CD4-positive, CD25-positive, alpha-beta regulatory T cell (primary cell): ENCODE results near the gene GPR62. TPM values are rescaled to one million over a fixed set of nuclear protein-coding genes. Genes with fewer than 3 reads are reported as not detected.

ENCODE experiments used
- ATAC-seq, 2 donors: fragments of 150-1000 bp; cut with Tn5 transposase; one replicate each; pipeline ENCODE4 v1.10.0; 2021; ENCODE audit warnings: low read depth in 2 of 2, moderate number of reproducible peaks in 2 of 2, moderate library complexity in 1 of 2
- DNase-seq, 3 donors: peaks; one replicate each; pipeline versions ENCODE4 v3.0.0 to v3.0.0-alpha.2; 2012 to 2022; ENCODE audit warnings: mixed read lengths in 1 of 3
- H3K27ac ChIP-seq: one replicate; pipeline ENCODE4 v1.7.0; 2013; ENCODE audit warnings: mild to moderate bottlenecking, low read length; ENCODE audit not compliant: insufficient read depth, poor library complexity, severe bottlenecking
- H3K27me3 ChIP-seq: one replicate; pipeline ENCODE4 v1.7.0; 2013; ENCODE audit warnings: low read length; ENCODE audit not compliant: control insufficient read depth, insufficient read depth
- H3K36me3 ChIP-seq: one replicate; pipeline ENCODE4 v1.7.0; 2013; ENCODE audit warnings: mild to moderate bottlenecking, low read length, moderate library complexity; ENCODE audit not compliant: control insufficient read depth, insufficient read depth
- H3K4me1 ChIP-seq: 2 replicates; pipeline ENCODE4 v1.7.0; 2013; ENCODE audit warnings: mild to moderate bottlenecking, low read length; ENCODE audit not compliant: insufficient read depth, control insufficient read depth, poor library complexity, severe bottlenecking
- H3K4me3 ChIP-seq: one replicate; pipeline ENCODE4 v1.7.0; 2013; ENCODE audit warnings: low read depth, mild to moderate bottlenecking, low read length, moderate library complexity
- H3K9me3 ChIP-seq, 2 experiments: 1 replicate in 1 of 2; 2 replicates in 1 of 2; pipeline ENCODE4 v1.7.0; 2013; ENCODE audit warnings: low read length in 2 of 2, mild to moderate bottlenecking in 1 of 2, moderate library complexity in 1 of 2; ENCODE audit not compliant: control insufficient read depth in 2 of 2
- H3K27ac Mint-ChIP-seq, 3 donors: one replicate each; pipeline ENCODE4 v1.8.0; 2020 to 2022; ENCODE audit warnings: mild to moderate bottlenecking in 3 of 3, mixed read lengths in 3 of 3, moderate library complexity in 2 of 3
- H3K27me3 Mint-ChIP-seq: one replicate; pipeline ENCODE4 v1.8.0; 2022; ENCODE audit warnings: mild to moderate bottlenecking, mixed read lengths
- H3K36me3 Mint-ChIP-seq: one replicate; pipeline ENCODE4 v1.8.0; 2020; ENCODE audit warnings: mixed read lengths
- H3K4me1 Mint-ChIP-seq, 4 donors: one replicate each; pipeline ENCODE4 v1.8.0; 2020 to 2022; ENCODE audit warnings: mixed read lengths in 4 of 4, mild to moderate bottlenecking in 1 of 4
- H3K4me3 Mint-ChIP-seq, 4 donors: one replicate each; pipeline ENCODE4 v1.8.0; 2020 to 2022; ENCODE audit warnings: mild to moderate bottlenecking in 4 of 4, mixed read lengths in 4 of 4, moderate library complexity in 3 of 4
- H3K9me3 Mint-ChIP-seq, 7 donors: one replicate each; pipeline ENCODE4 v1.8.0; 2020 to 2022; ENCODE audit warnings: mixed read lengths in 7 of 7, mild to moderate bottlenecking in 3 of 7, moderate library complexity in 2 of 7
- polyA plus RNA-seq, 4 donors: library from polyadenylated mRNA; unstranded; fragments of 300-500 nt; fragmentation: Illumina TruSeq; gene quantifications; one replicate each; pipeline ENCODE4 v1.2.3, GENCODE V29; 2021
- total RNA-seq: library from RNA; stranded (reverse); gene quantifications from one replicate; pipeline ENCODE4 v1.2.3, GENCODE V29; 2022

Gene GPR62
- total and polyA plus RNA-seq, 5 donors from 2014 or later, result 0.22 TPM; not detected in 4

DNA sequence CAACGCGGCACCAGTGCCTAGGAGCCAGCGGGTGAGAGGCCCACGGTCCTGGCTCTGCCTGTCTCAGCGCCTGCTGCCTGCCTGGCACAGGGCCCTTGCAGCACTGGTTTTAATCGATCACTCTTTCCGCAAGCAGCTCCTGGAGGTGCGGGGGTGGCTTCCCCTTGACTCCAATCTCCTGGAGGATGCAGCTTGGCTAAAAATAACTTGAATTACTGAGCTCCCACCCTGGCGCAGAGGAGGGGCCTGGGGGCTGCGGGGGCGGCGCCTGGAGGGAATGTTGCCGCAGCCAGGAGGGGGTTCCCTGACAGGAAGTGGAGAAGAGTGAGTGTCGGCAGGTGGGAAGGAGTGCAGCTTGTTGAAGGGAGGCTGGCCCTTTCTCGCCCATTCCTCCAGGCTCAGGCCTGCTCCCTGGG, 50.4 kb downstream of the GPR62 start:
- H3K27me3 Mint-ChIP-seq, result peaks cover 5% of the 10 kb centered on the region
- ATAC-seq (no peak), DNase-seq (no peak)
- no peaks in the 10 kb centered on the region for H3K9me3 ChIP-seq
- peaks cover 16% of the 10 kb centered on the region for H3K4me1 ChIP-seq
- H3K27ac ChIP-seq, result no peak overlapping the region
- no peak overlapping the region for H3K4me3 ChIP-seq
- H3K36me3 ChIP-seq, result no peaks in the 10 kb centered on the region
- H3K9me3 Mint-ChIP-seq, result no peaks in the 10 kb centered on the region
- H3K4me1 Mint-ChIP-seq, result peaks cover 0 to 23% (median 5%) of the 10 kb centered on the region in 4 donors
- H3K36me3 Mint-ChIP-seq, result no peaks in the 10 kb centered on the region
- no peak overlapping the region for H3K4me3 Mint-ChIP-seq
- H3K27me3 ChIP-seq, result no peaks in the 10 kb centered on the region
- peak overlapping the region in 1 of 3 donors; percentile 43 for H3K27ac Mint-ChIP-seq

DNA sequence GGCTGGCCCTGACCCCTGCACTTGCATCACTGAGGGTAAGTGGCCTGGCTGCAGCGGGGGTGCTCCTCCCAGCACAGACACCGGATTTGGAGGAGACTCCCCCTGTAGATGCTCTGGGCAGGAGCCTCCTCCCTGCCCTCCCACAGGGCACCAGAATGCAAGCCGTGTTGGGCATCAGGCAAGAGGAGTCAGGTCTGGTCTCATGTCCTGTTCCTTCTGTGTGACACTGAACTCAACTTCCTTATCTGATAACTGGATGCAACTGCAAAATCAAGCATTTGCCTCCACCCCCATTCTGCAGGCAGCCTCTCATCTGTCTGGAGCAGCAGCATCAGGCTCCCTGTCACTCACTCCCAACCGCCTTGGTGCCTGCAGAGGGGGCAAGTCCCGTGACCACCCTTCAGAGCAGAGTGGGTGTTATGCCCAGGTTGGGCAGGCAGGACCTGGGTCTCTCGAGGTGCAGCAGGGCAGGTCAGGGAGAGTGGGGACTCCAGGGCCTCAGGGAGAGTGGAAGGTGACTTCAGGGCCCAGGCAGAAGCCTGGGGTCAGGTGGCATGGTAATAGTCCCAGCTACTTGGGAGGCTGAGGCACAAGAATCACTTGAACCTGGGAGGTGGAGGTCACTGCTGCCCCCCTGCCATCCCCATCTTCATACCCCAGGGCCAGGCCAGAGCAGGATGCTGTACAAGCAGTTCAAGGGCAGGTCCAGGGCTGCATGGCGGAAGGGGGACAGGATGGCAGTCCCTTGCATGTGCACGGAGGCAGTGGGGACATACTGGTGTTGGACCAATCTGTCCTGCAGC, 51.0 kb downstream of the GPR62 start:
- H3K36me3 ChIP-seq, result no peaks in the 10 kb centered on the region
- H3K9me3 ChIP-seq, result no peaks in the 10 kb centered on the region
- DNase-seq (no peak), ATAC-seq (no peak)
- H3K4me1 ChIP-seq, result peaks cover 15% of the 10 kb centered on the region
- H3K9me3 Mint-ChIP-seq, result peaks cover 0 to 1% (median 0%) of the 10 kb centered on the region in 7 donors
- H3K27ac ChIP-seq, result no peak overlapping the region
- no peaks in the 10 kb centered on the region for H3K36me3 Mint-ChIP-seq
- H3K4me1 Mint-ChIP-seq, result peaks cover 0 to 23% (median 4%) of the 10 kb centered on the region in 4 donors
- H3K27me3 ChIP-seq, result no peaks in the 10 kb centered on the region
- peaks cover 4% of the 10 kb centered on the region for H3K27me3 Mint-ChIP-seq
- no peak overlapping the region for H3K27ac Mint-ChIP-seq
- H3K4me3 Mint-ChIP-seq, result no peak overlapping the region
- H3K4me3 ChIP-seq, result no peak overlapping the region

DNA sequence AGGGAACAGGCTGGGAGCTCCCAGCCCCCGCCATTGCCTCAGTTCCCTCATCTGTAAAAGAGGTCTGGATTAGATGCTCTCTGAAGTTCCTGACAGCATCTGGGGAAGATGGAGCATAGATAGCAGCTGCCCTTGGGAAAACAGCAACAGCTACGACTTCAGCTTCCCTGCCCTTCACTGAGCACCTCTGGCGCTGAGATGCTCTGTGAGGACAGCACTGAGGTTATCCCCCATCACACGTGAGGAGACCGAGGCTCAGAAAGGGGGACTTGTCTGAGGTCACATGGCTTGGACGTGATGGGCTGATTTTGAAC, 51.6 kb downstream of the GPR62 start:
- DNase-seq (no peak), ATAC-seq (no peak)
- no peaks in the 10 kb centered on the region for H3K36me3 Mint-ChIP-seq
- Histone ChIP-seq H3K9me3 (no peaks in the 10 kb centered on the region), H3K27ac (no peak overlapping the region), H3K4me3 (no peak overlapping the region), H3K4me1 (peaks cover 9% of the 10 kb centered on the region), H3K27me3 (no peaks in the 10 kb centered on the region), H3K36me3 (no peaks in the 10 kb centered on the region)
- H3K9me3 Mint-ChIP-seq, result peaks cover 0 to 1% (median 0%) of the 10 kb centered on the region in 7 donors
- peaks cover 0 to 18% (median under 1%) of the 10 kb centered on the region in 4 donors for H3K4me1 Mint-ChIP-seq
- H3K27me3 Mint-ChIP-seq, result no peaks in the 10 kb centered on the region
- no peak overlapping the region for H3K27ac Mint-ChIP-seq
- no peak overlapping the region for H3K4me3 Mint-ChIP-seq

Other genes starting within 250 kb of the GPR62 start
- gene GRM2, start 248.3 kb upstream of the GPR62 start, total RNA-seq, result 3.0 TPM
- gene GRM2, start 248.3 kb upstream of the GPR62 start, polyA plus RNA-seq, result under 1 TPM in 1 of 4 donors, not detected in 3; 0.29 TPM
- gene IQCF6, start 176.1 kb upstream of the GPR62 start, total RNA-seq, result not detected
- not detected for gene IQCF6, start 176.1 kb upstream of the GPR62 start, polyA plus RNA-seq
- not detected for gene IQCF2, start 93.8 kb upstream of the GPR62 start, total RNA-seq
- not detected for gene IQCF2, start 93.8 kb upstream of the GPR62 start, polyA plus RNA-seq
- gene IQCF5, start 79.8 kb upstream of the GPR62 start, total RNA-seq, result not detected
- not detected for gene IQCF5, start 79.8 kb upstream of the GPR62 start, polyA plus RNA-seq
- not detected for gene IQCF1, start 52.0 kb upstream of the GPR62 start, total RNA-seq
- not detected for gene IQCF1, start 52.0 kb upstream of the GPR62 start, polyA plus RNA-seq
- gene RRP9, start 13.5 kb upstream of the GPR62 start, total RNA-seq, result 11.2 TPM
- 10 to 100 TPM; 17.0 to 25.4 (median 23.2) TPM for gene RRP9, start 13.5 kb upstream of the GPR62 start, polyA plus RNA-seq
- gene PARP3, start 13.0 kb upstream of the GPR62 start, total RNA-seq, result 6.4 TPM
- gene PARP3, start 13.0 kb upstream of the GPR62 start, polyA plus RNA-seq, result 1 to 10 TPM; 2.9 to 5.4 (median 3.6) TPM
- gene PCBP4, start 12.1 kb downstream of the GPR62 start, total RNA-seq, result 24.6 TPM
- gene PCBP4, start 12.1 kb downstream of the GPR62 start, polyA plus RNA-seq, result 10 to 100 TPM in 3 of 4 donors, 1 to 10 TPM in 1; 9.6 to 19.4 (median 12.9) TPM
- 45.1 TPM for gene ABHD14B, start 18.7 kb downstream of the GPR62 start, total RNA-seq
- 10 to 100 TPM; 60.3 to 86.1 (median 78.8) TPM for gene ABHD14B, start 18.7 kb downstream of the GPR62 start, polyA plus RNA-seq
- gene ABHD14A, start 19.7 kb downstream of the GPR62 start, total RNA-seq, result 12.7 TPM
- 100 to 1,000 TPM in 2 of 4 donors, 10 to 100 TPM in 2; 91.0 to 137 (median 105) TPM for gene ABHD14A, start 19.7 kb downstream of the GPR62 start, polyA plus RNA-seq
- 6.7 TPM for gene ACY1, start 28.2 kb downstream of the GPR62 start, total RNA-seq
- gene ACY1, start 28.2 kb downstream of the GPR62 start, polyA plus RNA-seq, result 10 to 100 TPM in 3 of 4 donors, 1 to 10 TPM in 1; 6.4 to 14.7 (median 11.3) TPM
- gene RPL29, start 40.5 kb downstream of the GPR62 start, total RNA-seq, result 1,128 TPM
- gene RPL29, start 40.5 kb downstream of the GPR62 start, polyA plus RNA-seq, result 1,000 to 10,000 TPM; 1,236 to 1,661 (median 1,413) TPM
- gene DUSP7, start 101.2 kb downstream of the GPR62 start, total RNA-seq, result 12.7 TPM
- 1 to 10 TPM; 3.0 to 3.7 (median 3.5) TPM for gene DUSP7, start 101.2 kb downstream of the GPR62 start, polyA plus RNA-seq
- 1.7 TPM for gene POC1A, start 199.0 kb downstream of the GPR62 start, total RNA-seq
- 1 to 10 TPM; 1.3 to 3.2 (median 1.9) TPM for gene POC1A, start 199.0 kb downstream of the GPR62 start, polyA plus RNA-seq
- 17.1 TPM for gene ALAS1, start 242.8 kb downstream of the GPR62 start, total RNA-seq
- gene ALAS1, start 242.8 kb downstream of the GPR62 start, polyA plus RNA-seq, result 10 to 100 TPM; 22.4 to 41.4 (median 34.2) TPM